HG02840 (cell line): ENCODE measurements around the gene WWOX.

ENCODE experiments used
- ATAC-seq: cut with Tn5 transposase; IDR thresholded peaks from one replicate; pipeline ENCODE4 v1.9.1; 2021; ENCODE audit warnings: mild to moderate bottlenecking, moderate library complexity, moderate number of reproducible peaks; ENCODE audit not compliant: unreplicated experiment, low FRiP score

Gene WWOX

DNA sequence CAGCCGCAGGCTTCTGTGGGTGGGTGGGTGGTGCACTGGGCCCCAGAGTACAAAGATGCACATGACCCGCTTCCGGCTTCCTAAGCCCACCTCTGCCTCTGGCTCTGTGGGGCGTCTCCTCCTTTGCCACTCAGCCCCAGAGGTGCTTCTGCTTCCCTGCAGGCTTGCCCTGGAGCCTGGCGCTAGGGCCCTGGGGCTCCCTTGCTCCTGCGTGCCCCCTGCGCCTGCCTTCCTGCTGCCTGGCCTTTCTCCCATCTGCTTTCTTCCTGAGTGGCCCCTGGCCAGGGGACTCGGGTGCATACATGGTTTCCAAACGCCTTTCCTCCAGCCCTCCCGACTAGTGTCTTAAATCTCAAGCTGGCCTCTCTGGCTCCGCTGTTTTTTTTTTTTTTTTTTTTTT, 3.4 kb downstream of the WWOX start:
- no peak for ATAC-seq

DNA sequence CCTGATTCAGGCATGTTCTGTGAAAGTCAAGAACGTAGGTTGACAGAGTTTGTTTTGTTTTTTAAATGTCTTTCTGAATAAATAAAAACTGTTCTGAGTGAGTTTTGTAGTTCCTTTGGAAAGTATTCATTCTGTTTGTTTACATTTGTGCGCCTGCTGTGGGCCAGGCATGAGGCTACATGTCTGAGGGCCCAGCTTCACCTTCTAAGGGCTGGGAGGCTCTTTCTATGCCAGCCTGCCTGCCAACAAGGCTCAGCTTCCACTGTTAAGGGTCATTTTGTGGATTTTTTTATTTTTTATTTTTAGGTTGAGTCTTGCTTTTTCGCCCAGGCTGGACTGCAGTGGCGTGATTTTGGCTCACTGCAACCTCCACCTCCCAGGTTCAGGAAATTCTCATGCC, 6.1 kb downstream of the WWOX start:
- ATAC-seq, result no peak

- no peak for ATAC-seq
Measured at GRCh38 chr16:78106686-78107085, 7.2 kb downstream of the WWOX start.

DNA sequence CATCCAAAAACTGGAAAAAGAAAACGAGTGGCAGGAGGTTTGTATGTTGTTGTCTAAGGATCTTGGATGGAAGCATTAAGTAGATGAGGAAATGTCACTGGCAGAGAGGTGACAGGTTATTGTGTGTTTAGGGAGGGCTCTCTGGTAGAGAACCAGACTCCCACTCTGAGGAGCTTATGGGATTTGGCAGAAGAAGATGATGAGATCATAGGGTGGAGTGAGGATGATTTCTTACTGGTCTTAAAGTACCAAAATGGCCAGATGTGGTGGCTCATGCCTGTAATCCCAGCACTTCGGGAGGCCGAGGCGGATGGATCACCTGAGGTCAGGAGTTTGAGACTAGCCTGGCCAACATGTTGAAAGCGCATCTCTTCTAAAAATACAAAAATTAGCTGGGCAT, 9.0 kb downstream of the WWOX start:
- ATAC-seq, result no peak

- ATAC-seq, result no peak
Measured at GRCh38 chr16:78113258-78113657, 13.8 kb downstream of the WWOX start.

DNA sequence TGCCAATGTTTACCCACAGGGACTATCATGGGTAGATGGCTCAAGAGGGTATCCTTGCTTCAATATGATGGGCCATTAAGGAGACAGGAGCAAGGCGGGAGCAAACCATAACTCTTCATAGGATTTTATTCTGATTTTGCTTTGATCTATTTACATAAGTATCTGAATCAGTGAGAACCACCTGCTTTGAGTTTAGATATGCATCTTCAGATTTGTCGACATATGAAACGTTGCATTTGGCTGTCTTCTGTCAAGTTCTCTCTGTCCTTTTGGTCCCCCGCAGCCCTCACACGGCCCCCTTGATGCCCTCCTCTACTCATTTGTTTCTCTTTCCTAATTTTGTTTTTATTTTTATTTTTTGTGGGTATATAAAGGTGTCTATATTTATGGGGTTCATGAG, 16.2 kb downstream of the WWOX start:
- no peak for ATAC-seq

- no peak for ATAC-seq
Measured at GRCh38 chr16:78116946-78117345, 17.5 kb downstream of the WWOX start.

DNA sequence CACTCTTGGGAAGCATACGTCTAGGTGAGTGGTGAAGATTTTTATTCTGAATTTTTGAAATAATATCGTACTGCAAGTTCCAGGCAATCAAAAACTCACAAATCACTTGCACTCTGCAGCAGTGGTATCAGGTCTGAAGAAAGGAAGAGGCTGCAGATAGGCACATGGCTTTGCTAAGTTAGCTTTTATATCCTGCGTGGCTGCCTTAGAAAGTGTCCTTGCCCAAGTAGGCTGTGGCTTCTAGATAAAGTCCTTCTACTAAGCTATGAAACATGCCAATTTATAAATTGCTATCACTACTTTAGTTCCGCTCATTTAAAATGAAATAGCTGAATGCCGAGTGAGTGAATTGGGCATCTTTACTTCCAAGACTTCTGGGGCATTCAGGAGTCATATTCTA, 17.9 kb downstream of the WWOX start:
- ATAC-seq, result no peak

- no peak for ATAC-seq
Measured at GRCh38 chr16:78118469-78119025, 19.1 kb downstream of the WWOX start.

- no peak for ATAC-seq
Measured at GRCh38 chr16:78122774-78123315, 23.4 kb downstream of the WWOX start.

DNA sequence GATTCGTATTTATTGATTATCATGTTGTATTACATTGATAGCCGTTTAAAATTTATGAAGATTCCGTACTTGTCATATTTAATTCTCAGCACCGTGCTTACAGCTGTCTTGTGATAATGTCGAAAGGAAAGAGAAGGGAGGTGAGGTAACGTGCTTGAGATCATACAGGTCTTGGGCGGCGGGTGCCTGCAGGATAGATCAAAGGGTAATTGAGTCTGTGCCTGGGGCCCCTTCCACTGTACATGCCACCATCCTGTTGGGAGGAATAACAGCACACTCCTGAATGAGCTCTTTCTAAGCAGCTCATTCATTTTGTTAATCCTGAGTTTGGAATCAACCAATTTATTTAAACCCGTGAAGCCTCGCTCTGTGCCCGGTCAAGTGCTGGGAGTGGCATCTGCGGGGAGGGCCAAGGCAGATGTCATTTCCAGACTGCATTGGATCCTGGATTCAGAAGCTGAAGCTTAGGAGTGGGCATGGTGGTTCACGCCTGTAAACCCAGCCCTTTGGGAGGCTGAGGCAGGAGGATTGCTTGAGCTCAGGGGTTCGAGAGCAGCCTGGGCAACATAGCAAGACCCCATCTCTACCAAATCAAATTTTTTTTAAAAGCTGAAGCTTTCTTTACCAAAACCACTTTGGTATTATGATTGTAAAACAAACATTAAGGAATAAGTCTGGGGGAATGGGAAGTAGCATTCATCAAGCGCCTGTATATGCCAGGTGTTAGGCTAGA, 25.8 kb downstream of the WWOX start:
- ATAC-seq, result no peak

- no peak for ATAC-seq
Measured at GRCh38 chr16:78126662-78127061, 27.2 kb downstream of the WWOX start.

GRCh38 chr16:78127130-78127529, 27.7 kb downstream of the WWOX start:
- no peak for ATAC-seq

- ATAC-seq, result no peak
Measured at GRCh38 chr16:78128913-78129312, 29.5 kb downstream of the WWOX start.

DNA sequence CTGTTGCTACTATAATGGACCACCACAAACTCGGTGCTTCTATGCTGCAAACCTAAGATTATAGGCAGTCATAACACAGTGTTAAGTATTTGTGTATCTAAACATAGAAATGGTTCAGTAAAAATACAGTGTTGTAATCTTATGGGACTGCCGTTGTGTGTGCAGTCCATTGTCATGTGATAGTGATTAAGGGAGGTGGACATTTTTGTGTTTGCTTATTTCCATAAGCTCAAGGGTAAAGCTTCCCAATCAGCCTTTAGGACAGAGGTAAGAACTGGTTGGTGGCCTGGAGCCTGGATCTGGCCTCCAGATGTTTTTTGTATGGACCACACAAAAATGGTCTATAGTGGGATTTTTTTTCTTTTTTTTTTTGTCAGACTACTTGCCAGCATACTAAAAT, 29.9 kb downstream of the WWOX start:
- no peak for ATAC-seq

- no peak for ATAC-seq
Measured at GRCh38 chr16:78130083-78130608, 30.7 kb downstream of the WWOX start.

DNA sequence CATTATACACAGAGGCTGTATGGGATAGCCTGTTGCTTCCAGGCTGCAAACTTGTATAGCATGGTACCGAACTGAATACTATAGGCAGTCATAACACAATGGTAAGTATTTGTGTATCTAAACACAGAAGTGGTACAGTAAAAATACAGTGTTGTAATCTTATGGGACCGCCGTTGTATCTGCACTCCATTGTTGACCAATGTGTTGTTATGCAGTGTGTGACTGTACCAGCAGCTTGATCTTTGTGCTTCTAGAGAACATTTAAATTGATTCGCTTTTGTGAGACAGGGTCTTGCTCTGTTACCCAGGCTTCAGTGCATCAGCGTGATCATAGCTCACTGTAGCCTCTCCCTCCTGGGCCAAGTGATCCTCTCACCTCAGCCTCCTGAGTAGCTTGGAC, 31.5 kb downstream of the WWOX start:
- ATAC-seq, result no peak

- ATAC-seq, result no peak
Measured at GRCh38 chr16:78133919-78134318, 34.5 kb downstream of the WWOX start.

DNA sequence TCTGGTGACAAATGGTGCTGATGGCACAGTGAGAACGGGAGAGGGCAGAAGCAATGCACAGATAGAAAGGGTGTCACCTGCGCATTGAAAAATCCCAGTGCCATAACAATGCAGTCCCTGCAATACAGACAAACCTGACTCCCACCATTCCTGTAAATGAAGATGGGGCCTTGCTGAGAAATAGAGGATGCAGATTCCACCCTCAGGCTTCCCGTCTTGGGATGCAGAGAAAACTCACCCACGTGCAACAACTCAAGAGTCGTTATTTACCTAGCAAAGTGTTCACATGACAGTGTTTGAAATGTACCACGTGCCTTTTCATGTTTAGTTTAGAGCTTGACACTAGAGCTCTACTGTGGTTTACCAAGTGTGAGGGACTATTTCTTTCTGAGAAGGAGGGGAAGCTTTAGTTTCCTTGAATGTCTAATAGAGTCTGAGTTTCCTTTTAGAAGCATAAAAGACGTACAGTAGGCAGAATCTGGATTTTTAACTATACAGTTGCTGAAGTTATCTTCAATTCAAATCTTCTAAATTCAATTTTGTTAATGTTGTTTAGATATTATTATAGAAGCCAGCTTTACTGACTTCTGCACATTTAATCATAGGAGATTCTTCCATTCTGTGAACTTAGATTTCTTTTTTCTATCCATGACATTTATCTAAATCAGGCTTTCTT, 35.6 kb downstream of the WWOX start:
- ATAC-seq, result no peak

DNA sequence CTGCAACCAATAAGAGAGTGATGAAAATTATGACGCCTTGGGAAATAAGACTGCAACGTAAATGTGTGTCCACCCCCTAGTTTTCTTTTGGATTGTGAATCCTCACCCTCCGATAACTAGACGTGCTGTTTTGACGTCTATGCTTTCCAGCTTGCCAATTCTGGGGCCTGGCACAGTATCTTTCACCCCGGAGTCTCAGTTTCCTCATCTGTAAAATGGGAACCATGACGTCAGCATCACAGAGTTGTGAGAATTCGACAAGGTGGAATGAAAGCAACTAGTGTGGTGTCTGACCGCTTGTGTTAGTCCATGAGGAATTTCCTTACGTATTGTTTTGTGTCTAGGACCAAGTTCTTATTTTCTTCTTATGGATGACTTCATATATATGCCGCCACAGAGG, 37.7 kb downstream of the WWOX start:
- ATAC-seq, result no peak

DNA sequence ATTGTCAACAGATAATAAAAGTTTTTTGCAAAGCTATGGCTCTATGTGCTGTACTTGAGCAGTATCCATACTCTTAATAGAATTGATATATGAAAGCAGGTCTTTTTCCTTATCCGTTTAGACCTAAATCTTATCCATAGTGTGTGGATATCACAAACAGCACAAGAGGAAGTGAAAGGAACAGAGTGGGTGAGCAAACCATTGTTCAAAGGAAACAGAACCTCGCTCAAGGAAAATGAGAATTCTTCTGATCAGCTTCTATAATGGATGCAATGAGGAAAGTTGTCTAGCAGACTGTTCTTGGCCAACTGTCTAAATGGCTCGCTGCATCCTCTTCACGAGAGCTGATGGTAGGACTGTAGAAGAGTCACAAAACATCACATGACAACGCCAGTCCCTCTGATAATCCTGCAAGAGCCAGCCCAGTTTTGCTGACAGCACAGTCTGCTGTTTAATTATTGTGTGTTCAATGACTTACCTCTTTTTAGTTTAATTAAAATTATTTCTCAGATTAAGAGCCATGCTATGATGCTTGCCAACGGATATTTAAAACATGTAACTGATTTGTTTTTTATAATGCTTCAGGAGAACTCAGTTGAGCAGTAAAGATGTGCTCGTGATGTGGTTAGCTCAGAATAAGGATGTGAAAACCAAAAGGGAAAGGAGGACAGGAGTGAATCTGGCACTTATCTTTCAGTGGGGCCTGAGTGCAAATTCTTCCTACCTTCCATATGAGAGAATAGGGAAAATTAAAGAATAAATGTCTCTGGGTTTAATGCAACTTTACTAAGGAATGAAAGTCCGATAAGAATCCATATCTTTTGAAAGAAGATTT, 38.5 kb downstream of the WWOX start:
- no peak for ATAC-seq
